22Rv1 (cell line): ENCODE data around the gene MTHFD2L.

Experiments used
- CTCF ChIP-seq: fragments of 450-650 bp; IDR thresholded peaks from 2 replicates; pipeline ENCODE4 v1.5.1; 2017; ENCODE audit warnings: mild to moderate bottlenecking
- ZFX ChIP-seq: fragments of 450-650 bp; IDR thresholded peaks from 2 replicates; pipeline ENCODE4 v1.6.1; 2017; ENCODE audit warnings: antibody characterized with exemption, borderline replicate concordance

- TF ChIP-seq CTCF (no peak), ZFX (no peak)
Measured at GRCh38 chr4:74175379-74175778, 17.5 kb downstream of the MTHFD2L start.
